Stimulated activated CD4-positive, alpha-beta T cell treated with anti-CD3 and anti-CD28 coated beads, Interleukin-15, amount 100 ng/mL, for 24 hours (primary cell): Measurements from ENCODE around the gene SLC37A4.
"Not testable (repeated sequence)": the region's sequence is repeated elsewhere in the genome, so short reads cannot be mapped to it uniquely, and the experiment has no call there.

Experiments
- DNase-seq: peaks from one replicate; pipeline ENCODE4 v3.0.0-alpha.2; 2020

Gene SLC37A4

GRCh38 chr11:119041821-119042514 is 11.3 kb upstream of the SLC37A4 start:
- DNase-seq: no peak

- not testable (repeated sequence) for DNase-seq
These were observed 8.8 kb upstream of the SLC37A4 start for GRCh38 chr11:119039471-119039870.

GRCh38 chr11:119038884-119039283 is 8.2 kb upstream of the SLC37A4 start:
- no peak for DNase-seq

- DNase-seq: no peak
These were observed 4.1 kb upstream of the SLC37A4 start for GRCh38 chr11:119034813-119035212.

- DNase-seq: not testable (repeated sequence)
These were observed 2.7 kb upstream of the SLC37A4 start for GRCh38 chr11:119033421-119033820.

- no peak for DNase-seq
These were observed 1.2 kb upstream of the SLC37A4 start for GRCh38 chr11:119031912-119032280.

GRCh38 chr11:119030029-119030328 is 698 bp downstream of the SLC37A4 start:
- no peak for DNase-seq

- DNase-seq: peak; percentile 65
These were observed 1.2 kb downstream of the SLC37A4 start for GRCh38 chr11:119029340-119030028.

- no peak for DNase-seq
These were observed 1.7 kb downstream of the SLC37A4 start for GRCh38 chr11:119029069-119029339.

- no peak for DNase-seq
These were observed 2.2 kb downstream of the SLC37A4 start for GRCh38 chr11:119028346-119029068.

- no peak for DNase-seq
These were observed 2.9 kb downstream of the SLC37A4 start for GRCh38 chr11:119027561-119028345.

- DNase-seq: no peak
These were observed 3.7 kb downstream of the SLC37A4 start for GRCh38 chr11:119026970-119027369.

GRCh38 chr11:119025978-119026766 is 4.5 kb downstream of the SLC37A4 start:
- no peak for DNase-seq

- DNase-seq: no peak
These were observed 5.1 kb downstream of the SLC37A4 start for GRCh38 chr11:119025541-119025940.

GRCh38 chr11:119025099-119025473 is 5.6 kb downstream of the SLC37A4 start:
- no peak for DNase-seq

GRCh38 chr11:119024430-119025098 is 6.1 kb downstream of the SLC37A4 start:
- no peak for DNase-seq

GRCh38 chr11:119023741-119024140 is 6.9 kb downstream of the SLC37A4 start:
- no peak for DNase-seq

GRCh38 chr11:119021631-119022030 is 9.0 kb downstream of the SLC37A4 start:
- DNase-seq: no peak

- DNase-seq: no peak
These were observed 10.7 kb downstream of the SLC37A4 start for GRCh38 chr11:119019996-119020395.

GRCh38 chr11:119018074-119018938 is 12.4 kb downstream of the SLC37A4 start, which contains the start of the genes RPS25 and TRAPPC4:
TSS of gene RPS25 (minus strand) at chr11:119018343. CDS start at chr11:119018284, 59 bp downstream.
TSS of gene TRAPPC4 (plus strand) at chr11:119018766. CDS start at chr11:119018796, 30 bp downstream.
- peak; percentile 96 for DNase-seq

- not testable (repeated sequence) for DNase-seq
These were observed 13.3 kb downstream of the SLC37A4 start for GRCh38 chr11:119017377-119017776.
